HG02938 (cell line): ENCODE measurements around the gene BCAT1.
"Not testable (repeated sequence)": the region's sequence is repeated elsewhere in the genome, so short reads cannot be mapped to it uniquely, and the experiment has no call there.

ENCODE experiments used
- ATAC-seq: cut with Tn5 transposase; IDR thresholded peaks from one replicate; pipeline ENCODE4 v1.9.1; 2021; ENCODE audit warnings: mild to moderate bottlenecking, moderate library complexity; ENCODE audit not compliant: unreplicated experiment

Gene BCAT1

DNA sequence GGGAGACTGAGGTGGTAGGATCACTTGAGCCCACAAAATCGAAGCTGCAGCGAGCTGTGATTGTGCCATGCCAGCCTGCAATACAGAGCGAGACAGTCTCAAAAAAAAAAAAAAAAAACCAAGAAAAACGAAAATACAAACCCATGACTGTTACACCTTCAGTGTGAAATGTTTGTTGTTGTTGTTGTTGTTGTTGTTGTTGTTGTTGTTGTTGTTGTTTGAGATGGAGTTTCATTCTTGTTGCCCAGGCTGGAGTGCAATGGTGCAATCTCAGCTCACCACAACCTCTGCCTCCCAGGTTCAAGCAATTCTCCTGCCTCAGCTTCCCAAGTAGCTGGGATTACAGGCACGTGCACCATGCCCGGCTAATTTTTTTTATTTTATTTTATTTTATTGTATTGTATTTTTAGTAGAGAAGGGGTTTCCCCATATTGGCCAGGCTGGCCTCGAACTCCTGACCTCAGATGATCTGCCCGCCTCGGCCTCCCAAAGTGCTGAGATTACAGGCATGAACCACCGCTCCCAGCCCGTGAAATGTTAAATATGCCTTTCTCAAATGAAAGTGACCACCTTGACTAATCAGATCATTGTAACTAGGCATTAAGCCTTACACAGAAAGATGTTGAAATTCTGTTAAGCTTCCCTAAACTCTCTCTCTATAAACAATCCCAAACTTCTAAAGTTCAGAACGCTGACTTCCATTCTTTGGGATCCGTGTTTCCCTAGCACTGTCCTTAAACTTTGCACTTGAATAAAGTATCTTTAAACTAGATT lies 20.2 kb downstream of the BCAT1 start:
- not testable (repeated sequence) for ATAC-seq

DNA sequence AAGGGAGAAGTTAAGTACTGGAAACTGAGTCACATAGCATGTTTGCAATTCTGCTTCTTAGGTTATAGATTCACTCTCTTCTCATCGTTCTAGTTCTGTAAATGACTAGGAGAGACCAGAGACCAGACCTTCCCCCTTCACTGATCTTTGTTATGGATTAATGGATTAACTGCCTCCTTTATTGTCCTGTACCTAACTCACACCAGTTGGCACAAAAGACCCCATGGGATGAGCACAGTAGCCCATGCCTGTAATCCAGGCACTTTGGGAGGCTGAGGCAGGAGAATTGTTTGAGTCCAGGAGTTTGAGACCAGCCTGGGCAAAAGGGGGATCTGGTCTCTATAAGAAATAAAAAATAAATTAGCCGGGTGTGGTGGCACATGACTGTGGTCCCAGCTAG lies 20.8 kb downstream of the BCAT1 start:
- no peak for ATAC-seq

DNA sequence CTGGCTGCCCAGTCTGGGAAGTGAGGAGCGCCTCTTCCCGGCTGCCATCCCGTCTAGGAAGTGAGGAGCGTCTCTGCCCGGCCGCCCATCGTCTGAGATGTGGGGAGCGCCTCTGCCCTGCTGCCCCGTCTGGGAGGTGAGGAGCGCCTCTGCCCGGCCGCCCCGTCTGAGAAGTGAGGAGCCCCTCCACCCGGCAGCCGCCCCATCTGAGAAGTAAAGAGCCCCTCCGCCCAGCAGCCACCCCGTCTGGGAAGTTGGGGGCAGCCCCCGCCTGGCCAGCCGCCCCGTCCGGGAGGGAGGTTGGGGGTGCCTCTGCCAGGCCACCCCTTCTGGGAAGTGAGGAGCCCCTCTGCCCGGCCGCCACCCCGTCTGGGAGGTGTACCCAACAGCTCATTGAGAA lies 22.8 kb downstream of the BCAT1 start:
- not testable (repeated sequence) for ATAC-seq

DNA sequence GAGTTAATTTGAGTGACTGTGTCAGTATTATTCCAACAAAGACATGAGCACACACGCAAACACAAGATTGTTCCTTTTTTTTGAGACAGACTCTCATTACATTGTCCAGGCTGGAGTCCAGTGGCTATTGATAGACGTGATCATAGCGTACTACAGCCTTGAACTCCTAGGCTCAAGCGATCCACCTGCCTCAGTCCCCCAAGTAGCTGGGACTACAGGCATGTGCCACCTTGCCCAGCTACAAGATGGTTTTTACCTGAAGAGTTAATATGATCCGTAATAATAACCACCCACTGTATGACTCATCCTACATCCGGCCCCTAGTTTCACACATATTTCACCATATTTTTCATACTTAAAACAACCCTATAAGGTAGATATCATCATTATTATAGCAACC lies 26.8 kb downstream of the BCAT1 start:
- no peak for ATAC-seq

DNA sequence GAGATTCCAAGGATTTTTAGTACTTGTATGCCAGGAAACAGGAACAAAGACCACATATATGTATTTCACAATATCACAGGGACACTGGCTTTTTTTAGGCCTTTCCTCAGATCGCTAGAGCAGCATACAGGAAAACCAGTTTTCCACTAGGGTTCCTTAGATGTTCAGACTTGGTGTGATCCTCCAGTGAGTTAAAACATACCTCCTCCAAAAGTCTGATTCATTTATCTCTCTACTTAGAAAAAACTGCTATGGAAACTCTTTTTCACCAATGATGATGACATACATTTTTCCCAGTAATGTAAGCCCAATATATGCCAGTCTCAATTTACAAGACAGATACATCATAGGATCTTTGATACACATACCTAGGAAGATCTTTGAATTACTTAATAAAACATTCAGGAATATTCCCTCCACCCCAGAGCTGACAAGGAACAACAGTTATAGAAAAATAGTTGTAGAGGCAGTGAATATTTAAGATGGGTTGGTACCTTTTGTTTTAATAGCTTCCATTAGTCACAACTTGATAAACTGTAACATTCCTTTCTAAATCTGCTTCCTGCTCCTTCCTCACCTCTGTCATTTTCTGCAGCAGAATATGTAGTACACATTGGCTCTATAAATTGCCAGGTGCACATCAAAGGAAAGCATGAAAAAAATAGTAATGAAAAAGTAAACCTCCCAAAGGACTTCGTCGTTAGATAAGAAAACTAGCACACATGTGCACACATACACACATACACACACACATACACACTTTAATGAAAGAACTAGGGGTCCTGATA lies 27.5 kb downstream of the BCAT1 start:
- no peak for ATAC-seq

DNA sequence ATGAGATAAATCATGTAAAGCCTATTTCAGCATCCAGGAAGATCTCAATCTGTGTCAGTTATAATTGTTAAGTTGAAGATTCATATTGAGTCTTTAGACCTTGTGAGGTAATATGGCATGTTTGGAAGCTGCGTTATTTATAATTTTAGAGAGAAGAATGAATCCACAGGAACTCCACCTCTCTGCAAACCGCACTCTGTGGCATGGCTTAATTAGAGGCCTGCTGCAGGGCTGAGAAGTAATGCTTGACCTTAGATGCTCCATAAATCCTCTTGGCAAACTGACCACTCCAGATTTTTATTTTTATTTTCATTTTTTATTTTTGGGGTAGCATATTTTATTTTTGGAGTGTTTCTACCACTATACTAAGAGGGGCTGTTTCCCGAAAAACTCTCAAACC lies 28.8 kb downstream of the BCAT1 start:
- no peak for ATAC-seq

DNA sequence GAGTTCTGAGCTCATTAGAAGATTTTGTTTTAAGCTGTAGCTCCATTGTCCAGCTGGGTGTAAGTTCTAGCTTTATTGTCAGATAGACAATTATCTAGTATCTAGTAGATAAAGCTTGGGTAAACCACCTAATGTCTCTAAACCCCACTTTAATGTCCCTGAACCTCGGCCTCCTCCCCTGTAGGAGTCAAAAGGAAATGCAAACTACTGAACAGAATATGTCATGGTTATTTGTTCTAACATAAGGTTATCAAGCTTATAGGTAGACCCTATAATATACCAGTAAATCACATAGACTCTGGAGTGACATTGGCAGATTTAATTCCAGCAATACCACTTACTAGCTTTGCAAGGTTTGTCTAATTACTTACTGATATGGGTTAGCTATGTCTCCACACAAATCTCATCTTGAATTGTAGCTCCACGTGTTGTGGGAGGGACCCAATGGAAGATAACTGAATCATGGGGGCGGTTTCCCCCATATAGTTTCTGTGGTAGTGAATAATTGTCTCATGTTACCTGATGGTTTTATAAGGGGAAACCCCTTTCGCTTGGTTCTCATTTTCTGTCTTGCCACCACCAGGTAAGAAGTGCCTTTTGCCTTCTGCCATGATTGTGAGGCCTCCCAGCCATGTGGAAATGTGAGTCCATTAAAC lies 29.4 kb downstream of the BCAT1 start:
- ATAC-seq, result no peak

DNA sequence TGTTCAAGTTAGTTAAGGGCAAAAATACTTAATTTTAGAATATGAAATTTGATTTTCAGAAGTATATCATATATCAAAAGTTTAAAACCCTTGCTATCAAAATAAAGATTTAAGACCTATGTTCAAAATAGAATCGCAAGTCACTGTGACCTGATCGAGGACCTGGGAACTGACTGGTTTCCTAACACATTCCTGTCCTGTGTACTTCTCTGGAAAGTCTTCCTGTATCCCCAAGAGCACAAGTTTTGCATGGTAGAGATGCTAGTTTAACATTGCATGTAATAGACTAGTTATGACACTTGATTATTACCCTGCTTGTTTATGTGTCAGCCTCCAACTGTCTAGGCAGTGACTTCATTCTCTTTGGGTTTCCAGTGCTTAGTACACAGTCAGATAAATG lies 30.3 kb downstream of the BCAT1 start:
- ATAC-seq, result no peak

DNA sequence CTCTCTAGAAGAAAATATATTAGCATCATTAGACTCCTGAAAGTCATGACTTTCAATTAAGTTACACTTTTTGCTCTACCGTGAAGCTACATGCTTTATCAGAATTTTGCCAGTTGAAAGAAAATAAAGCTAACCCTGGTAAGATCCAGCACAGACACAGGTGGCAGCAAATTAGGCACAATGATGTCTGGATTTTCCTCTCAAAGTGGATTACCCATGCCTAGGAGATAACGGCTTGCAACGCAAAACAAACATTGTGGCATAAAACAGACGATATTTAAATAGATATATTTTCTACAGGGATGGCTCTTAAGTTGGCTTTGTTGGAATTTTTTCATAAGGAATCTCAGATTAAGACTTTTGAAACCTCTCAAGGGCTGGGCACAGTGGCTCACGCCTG lies 33.4 kb downstream of the BCAT1 start:
- no peak for ATAC-seq

DNA sequence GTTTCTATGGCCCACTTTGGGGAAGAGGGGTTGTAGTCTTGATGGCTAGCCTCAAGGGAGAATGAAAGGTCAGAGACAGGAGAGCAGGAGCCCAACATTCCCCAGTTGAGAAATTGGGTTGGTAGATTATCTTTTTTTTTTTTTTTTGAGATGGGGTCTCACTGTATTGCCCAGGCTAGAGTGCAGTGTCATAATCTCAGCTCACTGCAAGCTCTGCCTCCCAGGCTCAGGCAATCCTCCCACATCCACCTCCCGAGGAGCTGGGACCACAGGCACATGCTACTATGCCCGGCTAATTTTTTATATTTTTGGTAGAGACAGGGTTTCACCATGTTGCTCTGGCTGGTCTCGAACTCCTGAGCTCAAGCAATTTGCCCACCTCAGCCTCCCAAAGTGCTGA lies 34.9 kb downstream of the BCAT1 start:
- no peak for ATAC-seq

DNA sequence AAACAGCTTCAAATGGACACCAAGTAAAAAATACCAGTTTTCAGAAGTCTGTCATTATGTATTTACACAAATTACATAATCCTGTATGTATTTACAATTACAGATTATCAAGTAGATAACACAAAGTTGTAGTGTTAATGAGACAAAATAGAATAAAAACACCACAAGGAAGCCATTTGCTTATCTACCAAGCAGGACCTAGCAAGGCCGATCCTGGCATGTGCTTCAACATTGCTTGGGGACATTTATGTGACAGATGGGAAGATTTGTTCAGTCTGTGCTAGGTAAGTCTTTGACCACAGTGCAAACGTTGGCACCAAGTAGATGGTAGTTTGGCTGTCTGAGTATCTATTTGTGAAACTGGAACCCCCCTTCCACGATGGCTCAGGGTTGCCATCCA lies 35.8 kb downstream of the BCAT1 start:
- ATAC-seq, result no peak

DNA sequence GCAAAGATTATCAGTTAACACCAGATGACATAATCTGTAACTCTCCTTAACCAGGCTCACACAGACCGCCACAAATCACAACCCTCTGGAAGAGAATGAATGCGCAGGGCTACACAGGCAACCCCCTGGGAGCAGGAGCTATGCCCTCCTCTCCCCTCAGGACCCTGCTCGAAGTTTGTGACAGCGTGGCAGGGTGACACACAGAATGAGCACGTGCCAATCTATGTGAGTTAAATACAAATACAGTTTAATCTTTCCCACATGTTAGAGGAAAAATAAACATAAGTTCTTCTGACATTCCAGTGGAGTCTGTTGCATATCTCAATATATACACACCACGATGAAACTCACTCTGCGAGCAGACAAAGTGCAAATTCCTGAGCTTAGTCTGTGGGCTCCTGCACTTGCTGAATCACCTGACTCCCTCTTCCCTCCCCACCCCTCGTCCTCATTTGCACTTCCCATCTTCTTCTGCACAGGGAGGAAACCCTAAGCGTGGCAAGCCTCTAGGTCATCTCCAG lies 37.6 kb downstream of the BCAT1 start:
- ATAC-seq, result no peak

DNA sequence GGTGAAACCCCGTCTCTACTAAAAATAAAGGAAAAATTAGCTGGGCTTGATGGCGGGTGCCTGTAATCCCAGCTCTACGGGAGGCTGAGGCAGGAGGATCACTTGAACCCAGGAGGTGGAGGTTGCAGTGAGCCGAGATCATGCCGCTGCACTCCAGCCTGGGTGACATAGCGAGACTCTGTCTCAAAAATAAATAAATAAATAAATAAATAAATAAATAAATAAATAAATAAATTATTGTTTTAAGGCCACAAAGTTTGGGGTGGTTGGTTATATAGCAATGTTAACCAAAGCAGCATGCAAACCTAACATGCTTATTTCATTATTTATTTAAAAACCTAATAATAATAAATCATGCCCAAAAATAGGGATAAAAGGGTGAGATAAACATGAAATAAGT lies 38.7 kb downstream of the BCAT1 start:
- ATAC-seq, result not testable (repeated sequence)

DNA sequence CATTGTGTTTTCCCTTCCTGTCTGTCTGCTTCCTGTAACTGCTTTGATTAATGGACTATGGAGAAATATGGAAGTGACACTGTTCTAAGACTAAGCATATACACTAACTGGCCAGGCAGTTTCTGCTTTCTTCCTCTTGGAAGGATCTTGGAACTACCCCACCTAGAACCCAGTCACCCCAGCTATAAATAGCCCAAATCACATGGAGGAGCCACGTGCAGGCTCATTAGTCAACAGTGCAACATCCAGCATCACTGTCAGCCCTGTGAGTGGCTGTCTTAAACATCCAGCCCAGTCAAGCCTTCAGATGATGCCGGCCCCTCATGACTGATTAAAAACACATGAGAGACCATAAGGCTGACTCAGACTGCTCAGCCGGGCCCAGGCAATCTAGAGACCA lies 39.2 kb downstream of the BCAT1 start:
- no peak for ATAC-seq

DNA sequence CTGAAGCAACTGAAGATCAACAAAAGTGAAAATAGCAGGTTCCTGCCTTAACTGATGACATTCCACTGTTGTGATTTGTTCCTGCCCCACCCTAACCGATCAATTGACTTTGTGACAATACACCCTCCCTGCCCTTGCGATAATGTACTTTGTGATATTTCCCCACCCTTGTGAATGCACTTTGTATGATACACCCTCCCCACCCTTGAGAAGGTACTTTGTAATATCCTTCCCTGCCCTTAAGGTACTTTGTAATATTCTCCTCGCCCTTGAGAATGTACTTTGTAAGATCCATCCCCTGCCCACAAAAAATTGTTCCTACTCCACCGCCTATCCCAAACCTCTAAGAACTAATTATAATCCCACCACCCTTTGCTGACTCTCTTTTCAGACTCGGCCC lies 41.4 kb downstream of the BCAT1 start:
- ATAC-seq, result no peak

DNA sequence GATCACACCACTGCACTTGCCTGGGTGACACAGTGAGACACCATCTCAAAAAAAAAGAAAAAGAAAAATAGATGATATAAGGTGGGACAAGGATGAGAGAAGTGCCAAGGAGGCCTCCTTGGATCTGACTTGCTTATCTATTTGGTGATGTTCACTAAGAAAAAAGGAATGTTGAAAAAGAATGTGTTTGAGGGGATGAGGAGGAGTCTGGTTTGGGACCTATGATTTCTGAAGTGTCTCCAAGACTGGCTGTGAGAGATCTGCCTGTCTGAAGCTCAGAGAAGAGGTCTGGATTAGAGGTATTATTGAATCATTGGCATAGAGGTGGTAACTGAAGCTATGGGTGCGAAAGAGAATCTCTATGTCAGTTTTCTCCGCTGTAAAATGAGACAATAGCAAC lies 42.8 kb downstream of the BCAT1 start:
- no peak for ATAC-seq

DNA sequence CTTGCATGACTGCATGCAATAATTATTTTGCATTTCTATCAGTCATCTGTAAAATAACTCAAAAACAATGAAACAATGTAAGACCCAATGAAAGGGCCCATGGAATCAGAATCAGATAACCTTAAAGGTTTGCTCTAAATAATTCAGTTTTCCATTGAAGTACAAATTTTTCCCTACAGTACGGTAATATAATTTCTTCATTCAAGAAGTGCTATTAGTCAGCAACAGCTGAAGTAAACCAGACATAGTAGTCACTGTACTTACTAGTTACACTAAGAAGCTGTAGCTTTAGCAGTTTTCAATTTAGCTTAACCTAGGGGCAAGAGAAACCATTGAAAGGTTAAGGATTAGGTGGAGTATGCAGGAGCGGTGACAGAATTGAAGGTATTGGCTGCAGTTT lies 43.5 kb downstream of the BCAT1 start:
- no peak for ATAC-seq

DNA sequence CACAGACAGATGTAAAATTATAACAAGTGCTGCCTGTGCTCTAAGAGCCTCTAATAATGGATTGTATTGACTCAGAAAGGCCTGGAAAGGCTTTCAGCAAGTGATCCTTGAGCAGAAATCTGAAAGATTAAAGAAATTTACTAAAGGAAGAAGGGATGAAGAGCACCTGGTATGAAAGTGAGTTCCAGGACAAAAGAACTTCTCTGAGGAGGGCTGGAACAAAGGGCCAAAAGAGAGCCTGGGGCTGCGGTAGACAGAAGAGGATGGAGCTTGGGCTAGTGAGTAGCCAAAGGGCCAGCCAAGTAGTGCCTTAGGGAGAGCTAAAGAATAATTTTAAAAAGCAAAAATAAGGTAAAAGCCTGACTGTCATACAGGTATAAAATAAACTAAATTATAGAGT lies 44.0 kb downstream of the BCAT1 start:
- no peak for ATAC-seq

DNA sequence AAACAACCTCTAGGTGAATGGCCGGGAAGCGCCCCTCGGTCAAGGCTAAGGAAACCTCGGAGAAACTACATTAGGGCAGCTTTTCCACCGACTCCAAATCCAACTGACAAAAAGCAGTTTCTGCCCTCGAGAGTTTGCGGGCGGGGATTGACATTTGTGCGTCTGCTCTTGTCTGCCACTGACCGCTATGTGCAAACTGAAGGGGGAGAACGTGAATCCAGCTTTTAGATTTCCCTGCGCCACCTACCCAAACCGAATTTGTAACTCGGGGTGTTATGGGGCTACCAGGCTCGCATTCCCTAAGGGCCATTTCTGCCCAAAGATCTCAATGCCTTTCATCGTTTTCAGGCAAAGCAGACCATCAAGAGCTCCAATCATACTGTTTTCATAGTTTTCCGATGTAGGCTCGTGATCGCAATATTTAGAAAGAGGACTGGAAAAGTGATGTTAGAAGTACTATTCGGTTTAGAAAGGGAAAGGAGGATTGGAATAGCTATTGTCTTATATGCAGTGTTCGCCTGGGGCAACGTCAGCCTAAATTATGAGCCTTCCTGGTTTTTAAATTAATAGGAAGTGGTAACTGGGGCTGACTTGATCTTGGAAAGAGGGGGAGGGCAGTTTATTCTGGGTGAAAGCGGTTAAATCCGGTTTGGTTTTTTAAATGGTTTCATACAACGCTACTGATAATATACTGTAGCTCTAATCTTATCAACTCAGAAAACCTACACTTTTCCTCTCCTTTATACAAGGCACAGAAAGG lies 45.4 kb downstream of the BCAT1 start:
- no peak for ATAC-seq

DNA sequence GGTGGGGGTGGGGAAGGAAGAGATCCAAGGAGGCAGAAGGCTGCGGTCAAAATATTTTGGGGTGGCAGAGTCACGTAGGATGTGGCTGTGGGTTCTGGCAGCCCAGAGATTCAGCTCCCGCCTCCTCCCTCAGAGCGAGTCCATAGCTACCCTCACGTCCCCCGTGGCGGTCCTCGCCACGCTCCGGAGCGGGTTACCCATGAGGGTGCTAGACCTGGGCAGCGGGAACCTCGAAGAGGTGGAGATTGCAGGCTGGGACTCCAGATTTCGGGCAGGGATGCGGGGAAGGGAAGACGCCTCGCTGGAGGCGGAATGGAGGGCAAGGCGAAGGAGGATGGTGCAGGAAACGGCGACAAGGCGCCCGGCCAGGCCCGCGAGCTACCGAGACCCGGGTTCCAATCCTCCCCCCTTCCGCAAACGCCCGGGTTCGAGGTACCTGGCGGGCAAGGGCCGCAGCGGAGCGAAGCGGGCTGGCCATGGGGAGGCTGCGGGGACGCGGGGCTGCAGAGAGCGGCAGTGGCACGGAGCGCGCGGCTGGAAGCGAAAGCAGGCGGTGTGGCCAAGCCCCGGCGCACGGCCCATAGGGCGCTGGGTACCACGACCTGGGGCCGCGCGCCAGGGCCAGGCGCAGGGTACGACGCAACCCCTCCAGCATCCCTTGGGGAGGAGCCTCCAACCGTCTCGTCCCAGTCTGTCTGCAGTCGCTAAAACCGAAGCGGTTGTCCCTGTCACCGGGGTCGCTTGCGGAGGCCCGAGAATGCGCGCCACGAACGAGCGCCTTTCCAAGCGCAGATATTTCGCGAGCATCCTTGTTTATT lies 46.2 kb downstream of the BCAT1 start:
- ATAC-seq, result peak; percentile 35
